ENCODE data around the gene PRKAR2A. TPM values are rescaled to one million over a fixed set of nuclear protein-coding genes. Genes with fewer than 3 reads are reported as not detected.
A peak's percentile ranks its signal among the peaks of the same experiment; 100 is the strongest.
"Not testable (repeated sequence)": the region's sequence is repeated elsewhere in the genome, so short reads cannot be mapped to it uniquely, and the experiment has no call there.

PRKAR2A gene
- total RNA-seq, 5 donors from 2014 or later (not counting 1 experiment from before 2014, with no cell fraction given): 30.9 to 51.8 (median 49.0) TPM

DNA sequence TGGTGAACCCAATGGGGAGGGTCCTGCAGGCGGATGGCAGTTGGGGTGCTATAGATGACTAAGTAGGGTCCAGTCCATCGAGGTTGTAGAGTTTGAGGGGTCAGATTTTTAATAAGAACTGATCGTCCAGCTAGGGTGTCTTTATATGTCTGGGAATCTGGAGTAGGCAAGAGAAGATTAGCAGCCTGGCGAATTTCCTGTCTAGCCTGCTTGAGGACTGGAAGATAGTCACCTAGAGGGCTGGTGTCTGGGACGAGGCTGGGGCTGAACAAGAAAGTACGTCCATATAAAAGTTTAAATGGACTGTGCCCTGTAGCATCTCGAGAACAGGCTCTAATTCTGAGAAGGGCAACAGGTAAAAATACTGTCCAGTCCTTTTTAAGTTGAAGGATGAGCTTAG is 123.9 kb downstream of the PRKAR2A start:
- DNase-seq (no peak), ATAC-seq (replicated peaks in 1 of 4) (no peak)
- CTCF ChIA-PET: no interaction called here
- Histone ChIP-seq H3K9me3 (no peaks in the 10 kb centered on the region), H3K27ac (ENCODE audit: low read length) (no peak overlapping the region), H3K36me3 (ENCODE audit: control insufficient read depth in 2 of 2, extremely low read depth in 1 of 2, insufficient read depth in 1 of 2, low read length in 1 of 2) (no peaks in the 10 kb centered on the region), H3K4me3 (ENCODE audit: control insufficient read depth in 1 of 2, extremely low read depth in 1 of 2, low read length in 1 of 2) (no peak overlapping the region), H3K27me3 (replicated peaks in 1 of 2; ENCODE audit: control insufficient read depth in 2 of 2, extremely low read depth in 1 of 2, insufficient read depth in 2 of 2, low read length in 1 of 2) (no peaks in the 10 kb centered on the region), H3K4me1 (ENCODE audit: control insufficient read depth in 1 of 2, extremely low read depth in 1 of 2, insufficient read depth in 2 of 2, low read length in 2 of 2) (no peaks in the 10 kb centered on the region)
- no peaks in the 10 kb centered on the region for H3K4me1 Mint-ChIP-seq
- POLR2A ChIA-PET: interaction anchor here in 1 of 2 donors (0.6 kb wide), 1 partner anchor 1025 kb away, joined by 5 read pairs; no protein-coding TSS in a partner anchor
- 81% methylated on average over 6 of the region's 7 CpGs for WGBS (ENCODE audit: insufficient coverage)
- H3K27me3 Mint-ChIP-seq: no peaks in the 10 kb centered on the region
- H3K4me3 Mint-ChIP-seq: no peak overlapping the region
- H3K9me3 Mint-ChIP-seq: no peaks in the 10 kb centered on the region
- H3K27ac Mint-ChIP-seq: no peak overlapping the region
- H3K36me3 Mint-ChIP-seq: no peaks in the 10 kb centered on the region

DNA sequence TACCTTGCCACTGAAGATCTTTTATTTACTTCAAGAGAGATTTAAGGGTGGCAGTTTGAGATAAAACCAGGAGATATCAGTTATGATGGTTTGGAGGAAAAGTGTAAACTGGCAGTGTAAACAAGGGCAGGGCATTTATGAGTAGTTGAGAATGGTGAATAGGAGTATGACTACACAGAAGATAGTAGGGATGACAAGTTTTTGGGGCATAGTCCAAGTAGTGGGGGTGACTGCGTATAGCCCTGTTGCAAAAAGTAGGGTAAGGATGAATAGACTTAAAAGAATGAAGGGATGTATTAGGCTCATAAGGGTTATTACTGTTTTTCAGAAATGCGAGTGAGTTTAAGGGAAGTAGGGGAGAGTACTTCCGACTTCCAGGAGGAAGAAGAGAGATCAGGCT is 124.4 kb downstream of the PRKAR2A start:
- H3K27me3 ChIP-seq (replicated peaks in 1 of 2; ENCODE audit: control insufficient read depth in 2 of 2, extremely low read depth in 1 of 2, insufficient read depth in 2 of 2, low read length in 1 of 2); H3K27ac ChIP-seq (ENCODE audit: low read length); CTCF ChIA-PET; DNase-seq; POLR2A ChIA-PET; H3K36me3 Mint-ChIP-seq; H3K4me3 Mint-ChIP-seq; H3K27ac Mint-ChIP-seq; H3K4me3 ChIP-seq (ENCODE audit: control insufficient read depth in 1 of 2, extremely low read depth in 1 of 2, low read length in 1 of 2); ATAC-seq (replicated peaks in 1 of 4); H3K4me1 Mint-ChIP-seq; H3K4me1 ChIP-seq (ENCODE audit: control insufficient read depth in 1 of 2, extremely low read depth in 1 of 2, insufficient read depth in 2 of 2, low read length in 2 of 2); H3K9me3 Mint-ChIP-seq; H3K36me3 ChIP-seq (ENCODE audit: control insufficient read depth in 2 of 2, extremely low read depth in 1 of 2, insufficient read depth in 1 of 2, low read length in 1 of 2); H3K9me3 ChIP-seq; H3K27me3 Mint-ChIP-seq: not testable (repeated sequence)
- WGBS (ENCODE audit: insufficient coverage): 94% methylated on average over 3 of the region's 3 CpGs

DNA sequence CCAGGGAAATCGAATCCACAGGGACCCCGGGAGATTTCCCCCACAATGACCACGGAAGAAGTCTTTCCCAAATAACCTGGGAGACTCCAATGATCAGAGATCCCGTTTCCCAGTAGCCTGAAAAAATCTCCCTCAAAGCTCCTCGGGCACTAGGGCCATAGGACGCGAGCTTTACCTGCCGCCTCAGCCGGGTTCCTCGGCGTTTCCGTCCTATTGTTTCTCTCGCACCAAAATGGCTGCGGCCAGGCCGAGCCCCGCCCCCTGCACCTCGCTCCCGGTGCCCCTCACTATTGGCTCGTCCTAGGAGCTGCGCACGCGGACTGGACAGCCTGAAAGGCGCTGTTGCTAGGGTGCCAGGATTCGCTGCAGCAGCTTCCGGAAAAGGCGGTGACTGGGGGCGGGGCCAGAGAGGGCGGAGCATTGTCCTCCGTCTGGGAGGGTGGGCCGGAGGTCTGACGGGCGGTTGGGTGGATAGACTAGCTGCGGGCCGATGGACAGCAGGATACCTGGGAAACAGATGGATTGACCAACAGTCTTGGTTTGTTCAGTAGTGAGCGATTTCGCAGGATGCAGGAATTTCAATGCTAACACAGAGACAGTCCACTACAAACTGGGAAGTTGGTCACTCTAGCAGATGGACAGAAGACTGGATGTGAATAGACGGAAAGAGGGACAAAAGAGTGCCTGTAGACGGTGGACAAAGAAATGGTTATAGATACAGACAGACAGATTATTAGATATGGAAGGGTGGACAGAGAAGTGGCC is 130.5 kb downstream of the PRKAR2A start, which contains the start of gene IP6K2:
TSS of gene IP6K2 (minus strand) at position 240 of the 765 bp plus-strand sequence. CDS start 21,930 bp downstream, outside the sequence.
- CTCF ChIA-PET: interaction anchor here (0.6 to 1.4 kb wide), 5 partner anchors 31 to 753 kb away, joined by 3 to 5 read pairs (median 3); partner anchors contain the start of gene DAG1 (in 1 of the 2)
- H3K36me3 Mint-ChIP-seq: no peaks in the 10 kb centered on the region

DNA sequence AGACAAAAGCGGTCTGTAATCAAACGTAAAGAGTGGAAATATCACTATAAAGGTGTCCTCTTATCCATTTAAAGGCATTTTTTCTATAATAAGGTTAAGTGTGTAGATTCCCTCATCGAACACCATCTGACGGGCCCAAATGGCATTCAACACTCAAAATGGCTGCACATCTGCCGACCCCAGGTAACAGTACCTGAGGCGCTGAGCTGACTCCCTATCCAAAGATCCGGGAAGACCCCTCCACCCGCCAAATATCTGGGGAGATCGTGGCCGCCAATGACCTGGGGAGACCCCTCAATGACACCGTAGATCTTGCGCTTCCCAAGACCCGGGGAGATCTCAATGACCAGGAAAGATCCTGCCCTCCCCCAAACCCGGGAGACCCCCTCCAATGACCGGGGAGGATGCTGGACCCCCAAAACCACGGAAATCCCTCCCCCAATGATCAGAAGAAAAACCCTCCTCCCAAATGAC is 131.1 kb downstream of the PRKAR2A start:
- H3K36me3 ChIP-seq (ENCODE audit: control insufficient read depth in 2 of 2, extremely low read depth in 1 of 2, insufficient read depth in 1 of 2, low read length in 1 of 2): peaks cover 0 to 9% of the 10 kb centered on the region in 2 donors
- H3K27me3 ChIP-seq (replicated peaks in 1 of 2; ENCODE audit: control insufficient read depth in 2 of 2, extremely low read depth in 1 of 2, insufficient read depth in 2 of 2, low read length in 1 of 2): no peaks in the 10 kb centered on the region
- ChIA-PET POLR2A (interaction anchor here in 1 of 2 donors (0.7 kb wide), 2 partner anchors 617 to 697 kb away, joined by 3 to 5 read pairs; no protein-coding TSS in a partner anchor), CTCF (interaction anchor here (0.6 to 1.4 kb wide), 7 partner anchors 30 to 754 kb away, joined by 3 to 8 read pairs (median 3); partner anchors contain the start of gene DAG1 (in 1 of the 2))
- Mint-ChIP-seq H3K4me1 (peaks cover 48 to 52% (median 48%) of the 10 kb centered on the region in 3 donors), H3K4me3 (peak overlapping the region; percentile 93 to 99 (median 98)), H3K27me3 (no peaks in the 10 kb centered on the region), H3K9me3 (no peaks in the 10 kb centered on the region), H3K27ac (peak overlapping the region; percentile 83 to 95), H3K36me3 (peaks cover 4% of the 10 kb centered on the region)
- ATAC-seq (replicated peaks in 1 of 4): peak in 3 of 4 experiments; percentile 9 to 11 (median 11)
- peak overlapping the region; percentile 87 to 100 for H3K4me3 ChIP-seq (ENCODE audit: control insufficient read depth in 1 of 2, extremely low read depth in 1 of 2, low read length in 1 of 2)
- H3K27ac ChIP-seq (ENCODE audit: low read length): peak overlapping the region; percentile 72
- peaks cover 9 to 41% of the 10 kb centered on the region in 2 experiments for H3K4me1 ChIP-seq (ENCODE audit: control insufficient read depth in 1 of 2, extremely low read depth in 1 of 2, insufficient read depth in 2 of 2, low read length in 2 of 2)
- WGBS (ENCODE audit: insufficient coverage): 0% methylated on average over 5 of the region's 16 CpGs
- H3K9me3 ChIP-seq: no peaks in the 10 kb centered on the region
- peak in 20 of 35 experiments; percentile 6 to 52 (median 18) for DNase-seq

More for the DNA sequence above, 130.5 kb downstream of the PRKAR2A start, which contains the start of gene IP6K2:
- Histone ChIP-seq H3K4me3 (ENCODE audit: control insufficient read depth in 1 of 2, extremely low read depth in 1 of 2, low read length in 1 of 2) (peak within 1 kb of the TSS; percentile 87 to 100), H3K27ac (ENCODE audit: low read length) (peak within 1 kb of the TSS; percentile 72), H3K27me3 (replicated peaks in 1 of 2; ENCODE audit: control insufficient read depth in 2 of 2, extremely low read depth in 1 of 2, insufficient read depth in 2 of 2, low read length in 1 of 2) (no peaks in the 10 kb centered on the region), H3K9me3 (no peaks in the 10 kb centered on the region), H3K4me1 (ENCODE audit: control insufficient read depth in 1 of 2, extremely low read depth in 1 of 2, insufficient read depth in 2 of 2, low read length in 2 of 2) (peaks cover 9 to 37% of the 10 kb centered on the region in 2 experiments), H3K36me3 (ENCODE audit: control insufficient read depth in 2 of 2, extremely low read depth in 1 of 2, insufficient read depth in 1 of 2, low read length in 1 of 2) (peaks cover 0 to 5% of the 10 kb centered on the region in 2 donors)
- under 1% methylated on average over 36 of the region's 38 CpGs for WGBS (ENCODE audit: insufficient coverage)
- H3K9me3 Mint-ChIP-seq: no peaks in the 10 kb centered on the region
- peak; percentile 96 to 99 (median 98) for DNase-seq
- POLR2A ChIA-PET: interaction anchor here (0.6 to 0.7 kb wide), 4 partner anchors 30 to 697 kb away, joined by 3 to 5 read pairs (median 3); no protein-coding TSS in a partner anchor
- peaks cover 44 to 48% (median 44%) of the 10 kb centered on the region in 3 donors for H3K4me1 Mint-ChIP-seq
- peak; percentile 99 for ATAC-seq (replicated peaks in 1 of 4)
- H3K27ac Mint-ChIP-seq: peak within 1 kb of the TSS; percentile 83 to 95
- H3K4me3 Mint-ChIP-seq: peak within 1 kb of the TSS; percentile 93 to 99 (median 98)
- no peaks in the 10 kb centered on the region for H3K27me3 Mint-ChIP-seq

DNA sequence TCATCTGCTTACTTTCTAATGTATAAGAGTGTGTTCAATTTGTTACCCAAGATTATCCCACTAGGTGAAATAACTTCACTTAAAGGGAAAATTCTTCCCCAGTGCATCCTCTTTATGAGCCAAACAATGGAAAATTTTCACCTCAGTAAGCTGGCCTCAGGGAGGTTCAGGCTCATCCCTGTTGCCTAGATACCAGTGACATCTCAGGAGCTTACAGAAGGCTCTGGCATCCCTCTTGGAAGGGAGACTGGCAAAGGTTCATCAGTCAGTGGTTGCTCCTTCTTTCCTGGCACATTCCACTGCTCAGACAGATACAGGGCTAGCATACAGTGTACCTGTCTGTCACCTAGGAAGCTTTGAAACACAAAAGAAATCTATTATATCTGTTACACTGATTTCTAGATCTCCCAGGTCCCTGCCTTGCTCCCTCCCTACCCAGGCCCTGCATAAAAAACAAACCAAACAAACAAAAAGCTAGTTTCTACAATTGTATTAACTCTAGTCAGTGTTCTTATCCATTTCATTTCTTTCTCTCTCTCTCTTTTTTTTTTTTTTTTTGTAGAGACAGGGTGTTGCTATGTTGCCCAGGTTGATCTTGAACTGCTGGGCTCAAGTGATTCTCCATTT is 132.4 kb downstream of the PRKAR2A start:
- peaks cover 0 to 20% of the 10 kb centered on the region in 2 donors for H3K36me3 ChIP-seq (ENCODE audit: control insufficient read depth in 2 of 2, extremely low read depth in 1 of 2, insufficient read depth in 1 of 2, low read length in 1 of 2)
- H3K36me3 Mint-ChIP-seq: peaks cover 4% of the 10 kb centered on the region
- no peak for ATAC-seq (replicated peaks in 1 of 4)

DNA sequence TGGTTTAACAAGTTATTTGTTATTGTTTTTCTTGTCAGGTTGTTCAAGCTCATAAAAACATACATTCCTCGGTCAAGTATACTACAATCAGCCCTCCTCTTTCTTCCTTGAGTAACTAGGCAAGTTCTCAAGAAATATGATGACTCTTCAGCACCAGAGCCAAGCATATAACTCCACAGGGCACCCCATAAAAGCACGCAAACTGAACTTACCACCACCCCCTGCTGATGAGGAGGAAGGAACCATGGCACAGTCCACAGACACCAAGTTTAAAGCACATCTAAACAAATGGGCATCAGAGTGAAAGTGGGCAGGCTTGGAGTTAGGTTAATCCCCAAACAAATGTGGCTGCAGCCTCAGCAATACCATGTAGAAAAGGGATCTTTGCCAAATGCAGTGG is 135.9 kb downstream of the PRKAR2A start:
- Mint-ChIP-seq H3K9me3 (no peaks in the 10 kb centered on the region), H3K36me3 (peaks cover 16% of the 10 kb centered on the region), H3K4me1 (peaks cover 68 to 77% (median 77%) of the 10 kb centered on the region in 3 donors), H3K4me3 (peak overlapping the region in 2 of 3 donors; percentile 29 to 51), H3K27ac (peak overlapping the region; percentile 7 to 74), H3K27me3 (no peaks in the 10 kb centered on the region)
- WGBS (ENCODE audit: insufficient coverage): no CpG with 5 or more reads among the region's 2 CpGs
- no peaks in the 10 kb centered on the region for H3K27me3 ChIP-seq (replicated peaks in 1 of 2; ENCODE audit: control insufficient read depth in 2 of 2, extremely low read depth in 1 of 2, insufficient read depth in 2 of 2, low read length in 1 of 2)
- DNase-seq (no peak), ATAC-seq (replicated peaks in 1 of 4) (no peak)
- CTCF ChIA-PET: no interaction called here
- H3K36me3 ChIP-seq (ENCODE audit: control insufficient read depth in 2 of 2, extremely low read depth in 1 of 2, insufficient read depth in 1 of 2, low read length in 1 of 2): peaks cover 0 to 31% of the 10 kb centered on the region in 2 donors
- H3K4me1 ChIP-seq (ENCODE audit: control insufficient read depth in 1 of 2, extremely low read depth in 1 of 2, insufficient read depth in 2 of 2, low read length in 2 of 2): peaks cover 13 to 56% of the 10 kb centered on the region in 2 experiments
- no peak overlapping the region for H3K4me3 ChIP-seq (ENCODE audit: control insufficient read depth in 1 of 2, extremely low read depth in 1 of 2, low read length in 1 of 2)
- POLR2A ChIA-PET: no interaction called here
- H3K9me3 ChIP-seq: no peaks in the 10 kb centered on the region
- no peak overlapping the region for H3K27ac ChIP-seq (ENCODE audit: low read length)

More for the DNA sequence above, 132.4 kb downstream of the PRKAR2A start:
- no peak for DNase-seq
- Mint-ChIP-seq H3K4me1 (peaks cover 59 to 64% (median 60%) of the 10 kb centered on the region in 3 donors), H3K9me3 (no peaks in the 10 kb centered on the region), H3K27me3 (no peaks in the 10 kb centered on the region), H3K27ac (no peak overlapping the region), H3K4me3 (peak overlapping the region; percentile 93 to 99 (median 98))
- POLR2A ChIA-PET: interaction anchor here in 1 of 2 donors (0.6 kb wide), 2 partner anchors 240 to 319 kb away, joined by 3 to 6 read pairs; no protein-coding TSS in a partner anchor
- Histone ChIP-seq H3K27me3 (replicated peaks in 1 of 2; ENCODE audit: control insufficient read depth in 2 of 2, extremely low read depth in 1 of 2, insufficient read depth in 2 of 2, low read length in 1 of 2) (no peaks in the 10 kb centered on the region), H3K4me1 (ENCODE audit: control insufficient read depth in 1 of 2, extremely low read depth in 1 of 2, insufficient read depth in 2 of 2, low read length in 2 of 2) (peaks cover 11 to 41% of the 10 kb centered on the region in 2 experiments), H3K27ac (ENCODE audit: low read length) (no peak overlapping the region), H3K9me3 (no peaks in the 10 kb centered on the region), H3K4me3 (ENCODE audit: control insufficient read depth in 1 of 2, extremely low read depth in 1 of 2, low read length in 1 of 2) (no peak overlapping the region)
- CTCF ChIA-PET: interaction anchor here (0.6 to 1.4 kb wide), 5 partner anchors 27 to 714 kb away, joined by 3 to 4 read pairs (median 4); partner anchors contain the start of gene NICN1 (in 1 of the 2)
